ENCODE results near the gene FUT1. TPM values are rescaled to one million over a fixed set of nuclear protein-coding genes. Genes with fewer than 3 reads are reported as not detected.

The FUT1 gene
- total and polyA plus RNA-seq, 9 of the 15 experiments (the other 6 are each of a cell fraction or from before 2014, with no cell fraction given), result 2.3 to 18.5 (median 8.8) TPM

GRCh38 chr19:48780631-48781391 lies 28.4 kb upstream of the FUT1 start (continued):
- TF ChIP-seq MEF2D (tag; conservative IDR thresholded peaks at IDR 0.05; ENCODE audit: low read depth) (0 out of 2 replicates have a peak, but pooled peaks have one; percentile 41), SMAD1 (IDR thresholded peaks at IDR 0.05; ENCODE audit: low read depth, low read length, partially characterized antibody) (no peak), NR2C2 (CRISPR knock-in tag; IDR thresholded peaks at IDR 0.05) (no peak), NR2C2 (tag; IDR thresholded peaks at IDR 0.05) (peak; percentile 84), GTF2E2 (tag; IDR thresholded peaks at IDR 0.05) (no peak), NONO (IDR thresholded peaks at IDR 0.05; ENCODE audit: low read depth in 2 of 2, low read length in 1 of 2) (peak in 1 of 2 experiments; percentile 69; a peak in 2 of 4 replicates), TAF15 (IDR thresholded peaks at IDR 0.05; ENCODE audit: low read depth, low read length) (no peak), SRSF7 (optimal IDR thresholded peaks at IDR 0.05; ENCODE audit: low read depth, low read length) (no peak), TRIM28 (IDR thresholded peaks at IDR 0.05) (no peak), DACH1 (IDR thresholded peaks at IDR 0.05; ENCODE audit: partially characterized antibody) (peak; percentile 87), ZBTB5 (IDR thresholded peaks at IDR 0.05) (no peak), TFAP4 (CRISPR knock-in tag; IDR thresholded peaks at IDR 0.05; ENCODE audit: borderline replicate concordance) (peak; percentile 65; the same call in 1 of the 2 replicates), ZNF507 (tag; conservative IDR thresholded peaks at IDR 0.05) (no peak), CBFA2T3 (IDR thresholded peaks at IDR 0.05) (no peak), ZC3H4 (CRISPR knock-in tag; IDR thresholded peaks at IDR 0.05; ENCODE audit: borderline replicate concordance) (no peak), ZNF3 (CRISPR knock-in tag; IDR thresholded peaks at IDR 0.05) (no peak), ZSCAN29 (IDR thresholded peaks at IDR 0.05) (no peak), ZNF785 (CRISPR knock-in tag; IDR thresholded peaks at IDR 0.05) (no peak), CTBP1 (IDR thresholded peaks at IDR 0.05; ENCODE audit: borderline replicate concordance) (peak; percentile 94), PTTG1 (tag; IDR thresholded peaks at IDR 0.05; ENCODE audit: low read depth) (no peak), CXXC5 (CRISPR knock-in tag; IDR thresholded peaks at IDR 0.05) (peak; percentile 35; the same call in 1 of the 2 replicates), HIVEP1 (CRISPR knock-in tag; IDR thresholded peaks at IDR 0.05) (no peak), SRSF9 (IDR thresholded peaks at IDR 0.05; ENCODE audit: borderline replicate concordance, low read depth, low read length) (no peak), SIX5 (IDR thresholded peaks at IDR 0.05; ENCODE audit: borderline replicate concordance in 1 of 2, insufficient read depth in 1 of 2, low read depth in 1 of 2, low read length in 2 of 2) (no peak), SMARCE1 (IDR thresholded peaks at IDR 0.05) (peak; percentile 76), SP1 (CRISPR knock-in tag; IDR thresholded peaks at IDR 0.05) (peak; percentile 71), ZNF445 (CRISPR knock-in tag; IDR thresholded peaks at IDR 0.05; ENCODE audit: low read depth) (no peak), ZNF696 (CRISPR knock-in tag; conservative IDR thresholded peaks at IDR 0.05) (no peak), ZNF146 (CRISPR knock-in tag; IDR thresholded peaks at IDR 0.05; ENCODE audit: unreplicated experiment) (no peak)

Data from K562 (cell line).